ENCODE data around the gene MRPL52.

GRCh38 chr14:22844221-22845102, 14.8 kb downstream of the MRPL52 start:
- TF ChIP-seq EZH2 (IDR thresholded peaks at IDR 0.05; ENCODE audit: insufficient read depth, poor library complexity, severe bottlenecking) (no peak), EZH2phosphoT487 (IDR thresholded peaks at IDR 0.05; ENCODE audit: insufficient read depth, low read depth) (no peak)

All from GM23248 (cell line).